PFSK-1 (cell line): Measurements from ENCODE around the gene INPP5A.

ENCODE experiments used
- POLR2AphosphoS5 ChIP-seq: IDR thresholded peaks from 2 replicates; pipeline ENCODE4 v1.6.1; 2012; ENCODE audit warnings: low read depth, mild to moderate bottlenecking, control low read depth, low read length, moderate library complexity
- SIN3A ChIP-seq: IDR thresholded peaks from 2 replicates; pipeline ENCODE4 v1.6.1; 2012; ENCODE audit warnings: mild to moderate bottlenecking, low read length, moderate library complexity, borderline replicate concordance; ENCODE audit not compliant: insufficient read depth
- TAF1 ChIP-seq: IDR thresholded peaks from 2 replicates; pipeline ENCODE4 v1.6.1; 2012; ENCODE audit warnings: low read length, control low read depth, borderline replicate concordance; ENCODE audit not compliant: insufficient read depth

- no peak for TF ChIP-seq TAF1
- no peak for TF ChIP-seq SIN3A
- no peak for TF ChIP-seq POLR2AphosphoS5
Measured at GRCh38 chr10:132596742-132597279, 59.2 kb downstream of the INPP5A start.
